Effector CD8-positive, alpha-beta T cell (primary cell): ENCODE data around the gene SAMD11.
"Not testable (repeated sequence)": the region's sequence is repeated elsewhere in the genome, so short reads cannot be mapped to it uniquely, and the experiment has no call there.

Experiments
- DNase-seq: peaks from one replicate; lab custom pipeline; 2025; lab: John Stamatoyannopoulos, UW
- total RNA-seq, 4 experiments: gene quantifications; one replicate each; lab custom pipeline; 2026; lab: John Stamatoyannopoulos, UW

SAMD11 gene
- 0 to 2.4 (median 0.57) reads per million in 4 experiments for total RNA-seq

- DNase-seq: peak; percentile 23
Measured at GRCh38 chr1:923131-923990, at the start of gene SAMD11. Gene SAMD11, plus strand, starts transcription at chr1:923923. Its CDS starts 509 bp downstream, at chr1:924432.

- not testable (repeated sequence) for DNase-seq
Measured at GRCh38 chr1:876428-877208, 47.1 kb upstream of the SAMD11 start.

GRCh38 chr1:877209-877986, 46.3 kb upstream of the SAMD11 start:
- DNase-seq: not testable (repeated sequence)

DNA sequence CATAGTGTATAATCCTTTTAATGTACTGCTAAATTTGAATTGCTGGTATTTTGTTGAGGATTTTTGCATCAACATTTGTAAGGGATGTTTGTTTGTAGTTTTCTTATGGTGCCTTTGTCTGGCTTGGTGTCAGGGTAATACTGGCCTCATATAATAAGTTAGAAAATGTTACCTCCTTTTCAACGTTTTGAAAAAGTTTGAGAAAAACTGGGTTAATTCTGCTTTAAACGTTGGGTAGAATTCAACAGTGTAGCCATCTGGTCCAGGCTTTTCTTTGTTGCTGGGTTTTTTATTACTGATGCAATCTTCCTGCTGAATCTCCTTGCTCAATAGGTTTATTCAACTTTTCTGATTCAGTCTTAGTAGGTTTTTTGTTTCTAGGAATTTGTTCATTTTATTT, 43.2 kb upstream of the SAMD11 start:
- DNase-seq: not testable (repeated sequence)

GRCh38 chr1:880915-881314, 42.8 kb upstream of the SAMD11 start:
- not testable (repeated sequence) for DNase-seq

DNA sequence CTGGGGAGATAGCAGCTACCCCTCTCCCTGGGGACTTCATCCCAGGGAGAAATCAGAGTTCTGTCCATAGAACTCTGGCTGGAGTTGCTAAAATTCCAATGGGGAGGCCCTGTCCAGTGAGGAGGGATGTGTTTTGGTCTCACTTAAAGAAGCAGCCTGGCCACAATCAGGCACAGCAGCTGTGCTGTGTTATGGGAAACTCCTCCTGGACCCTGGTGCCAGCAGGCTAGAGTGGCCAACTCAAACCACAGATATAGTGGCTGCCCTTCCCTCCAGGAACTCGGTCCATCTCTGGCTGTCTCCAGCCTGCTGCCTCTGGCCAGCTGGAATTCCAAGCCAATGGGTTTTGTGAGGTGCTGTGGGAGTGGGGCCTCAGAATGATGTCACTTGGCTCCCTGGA, 37.4 kb upstream of the SAMD11 start:
- DNase-seq: no peak

DNA sequence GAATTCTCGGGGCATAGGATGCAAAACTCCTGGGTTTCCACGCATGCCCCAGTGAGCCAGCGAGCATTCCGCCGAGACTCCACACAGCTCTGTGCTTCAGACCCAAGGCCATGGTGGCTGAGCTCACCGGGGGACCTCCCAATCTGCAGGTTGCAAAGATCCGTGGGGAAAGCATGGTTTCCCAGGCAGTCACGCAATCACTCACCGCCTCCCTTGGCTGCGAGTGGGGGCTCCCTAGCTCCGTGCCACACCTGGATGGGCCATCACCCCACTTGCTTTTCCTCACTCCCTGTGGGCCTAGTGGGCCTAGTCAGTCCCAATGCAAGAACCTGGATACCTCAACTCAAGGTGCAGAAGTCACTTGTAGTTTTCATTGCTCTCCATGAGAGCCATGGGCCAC, 37.0 kb upstream of the SAMD11 start:
- DNase-seq: no peak

DNA sequence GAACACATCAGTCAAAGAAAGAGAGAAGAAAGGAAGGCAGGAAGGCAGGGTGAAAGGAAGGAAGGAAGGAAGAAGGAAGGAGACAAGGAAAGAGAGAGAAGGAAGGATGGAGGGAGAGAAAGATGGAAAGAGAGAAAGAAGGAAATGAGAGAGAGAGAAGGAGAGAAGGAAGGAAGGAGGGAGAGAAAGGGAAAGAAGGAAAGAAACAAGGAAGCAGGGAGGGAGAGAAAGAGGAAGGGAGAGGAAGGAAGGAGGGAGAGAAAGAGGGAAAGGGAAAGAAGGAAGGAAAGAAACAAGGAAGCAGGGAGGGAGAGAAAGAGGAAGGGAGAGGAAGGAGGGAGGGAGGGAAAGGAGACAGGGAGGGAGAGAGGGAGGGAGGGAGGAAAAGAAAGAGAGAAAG, 35.4 kb upstream of the SAMD11 start:
- no peak for DNase-seq

GRCh38 chr1:889774-890173, 33.9 kb upstream of the SAMD11 start:
- DNase-seq: not testable (repeated sequence)

DNA sequence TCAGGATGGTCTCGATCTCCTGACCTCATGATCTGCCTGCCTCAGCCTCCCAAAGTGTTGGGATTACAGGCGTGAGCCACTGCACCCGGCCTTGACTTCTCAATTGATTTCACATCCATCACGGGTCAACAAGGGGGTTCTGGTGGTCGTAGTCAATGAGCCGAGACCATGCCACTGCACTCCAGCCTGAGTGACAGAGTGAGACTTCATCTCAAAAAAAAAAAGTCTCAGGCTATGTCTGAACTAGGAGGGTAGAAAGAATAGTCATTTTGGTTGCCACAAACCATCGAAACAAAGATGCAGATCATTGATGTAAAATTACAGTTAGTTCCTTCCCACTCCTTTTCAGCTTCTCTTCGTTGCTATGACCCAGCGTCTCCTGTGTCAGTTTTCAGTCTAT, 33.5 kb upstream of the SAMD11 start:
- not testable (repeated sequence) for DNase-seq

DNA sequence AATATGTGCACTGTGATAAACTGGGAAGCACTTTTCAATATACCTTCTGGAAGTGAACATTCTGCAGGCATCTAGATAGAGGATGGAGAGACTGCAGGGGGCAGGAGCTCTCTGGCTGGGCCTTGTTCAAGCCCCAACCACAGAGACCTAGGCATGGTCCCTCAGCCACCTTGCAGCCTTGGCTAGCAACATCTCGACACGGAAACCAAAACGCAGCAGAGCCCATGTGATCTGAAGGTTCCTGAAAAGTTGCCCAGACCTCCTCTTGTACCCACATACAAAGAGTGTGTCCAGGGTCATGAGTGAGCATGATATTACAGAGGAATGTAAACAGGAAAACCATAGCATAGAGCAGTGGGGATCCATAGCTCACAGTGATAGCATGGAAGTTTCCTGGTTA, 33.1 kb upstream of the SAMD11 start:
- no peak for DNase-seq

- no peak for DNase-seq
Measured at GRCh38 chr1:897226-897625, 26.5 kb upstream of the SAMD11 start.

- not testable (repeated sequence) for DNase-seq
Measured at GRCh38 chr1:897951-898350, 25.8 kb upstream of the SAMD11 start.

DNA sequence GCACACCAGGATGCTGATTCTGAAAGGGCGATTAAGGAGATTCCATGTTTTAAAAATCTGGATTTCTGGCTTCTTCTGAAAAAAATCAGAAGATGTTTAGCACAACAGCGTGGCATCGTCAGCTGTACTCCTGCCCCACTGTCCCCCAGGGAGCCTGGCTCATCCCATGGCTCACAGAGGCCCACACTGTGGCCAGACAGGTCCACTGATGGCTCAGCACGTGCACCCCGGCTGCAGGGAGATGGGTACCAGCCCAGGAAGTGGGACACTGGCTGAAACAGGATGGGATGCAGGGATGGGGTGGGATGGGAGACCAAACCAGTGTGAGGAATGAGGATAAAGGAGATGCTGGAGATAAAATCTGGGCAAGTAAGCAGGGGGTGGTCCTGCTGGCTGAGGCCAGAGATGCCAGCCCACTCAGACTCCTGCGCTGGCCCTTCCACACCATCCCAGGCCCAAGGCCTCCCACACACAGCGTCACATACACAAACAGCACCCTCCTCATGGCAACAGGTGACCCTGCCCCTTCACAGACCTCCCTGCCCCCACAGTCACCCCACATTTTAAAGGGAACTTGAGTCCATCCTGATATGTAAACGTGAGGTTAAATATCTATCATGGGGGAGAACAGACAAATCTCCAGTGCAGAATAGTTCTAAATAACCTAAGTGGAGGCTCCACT, 23.9 kb upstream of the SAMD11 start:
- DNase-seq: no peak

GRCh38 chr1:901108-901859, 22.4 kb upstream of the SAMD11 start:
- no peak for DNase-seq

DNA sequence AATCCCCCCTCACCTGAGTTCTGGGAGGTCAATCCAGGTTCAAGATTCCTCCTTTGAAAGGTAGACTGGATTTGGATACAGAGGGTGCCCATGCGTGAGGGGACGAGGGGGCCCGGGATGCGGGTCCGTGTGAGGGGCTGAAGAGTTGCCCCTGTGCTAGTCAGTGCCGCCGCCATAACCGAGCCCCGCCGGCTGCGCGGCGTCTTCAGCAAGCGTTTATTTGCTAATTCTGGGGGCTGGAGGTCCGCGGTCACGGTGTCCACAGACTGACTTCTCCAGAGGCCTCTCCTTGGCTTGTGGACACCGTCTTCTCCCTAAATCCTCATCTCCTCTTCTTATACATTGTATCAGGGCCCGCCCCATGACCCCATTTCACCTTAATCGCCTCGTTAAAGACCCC, 20.9 kb upstream of the SAMD11 start:
- DNase-seq: no peak

GRCh38 chr1:903305-903704, 20.4 kb upstream of the SAMD11 start:
- no peak for DNase-seq

- no peak for DNase-seq
Measured at GRCh38 chr1:903721-904271, 19.9 kb upstream of the SAMD11 start.

DNA sequence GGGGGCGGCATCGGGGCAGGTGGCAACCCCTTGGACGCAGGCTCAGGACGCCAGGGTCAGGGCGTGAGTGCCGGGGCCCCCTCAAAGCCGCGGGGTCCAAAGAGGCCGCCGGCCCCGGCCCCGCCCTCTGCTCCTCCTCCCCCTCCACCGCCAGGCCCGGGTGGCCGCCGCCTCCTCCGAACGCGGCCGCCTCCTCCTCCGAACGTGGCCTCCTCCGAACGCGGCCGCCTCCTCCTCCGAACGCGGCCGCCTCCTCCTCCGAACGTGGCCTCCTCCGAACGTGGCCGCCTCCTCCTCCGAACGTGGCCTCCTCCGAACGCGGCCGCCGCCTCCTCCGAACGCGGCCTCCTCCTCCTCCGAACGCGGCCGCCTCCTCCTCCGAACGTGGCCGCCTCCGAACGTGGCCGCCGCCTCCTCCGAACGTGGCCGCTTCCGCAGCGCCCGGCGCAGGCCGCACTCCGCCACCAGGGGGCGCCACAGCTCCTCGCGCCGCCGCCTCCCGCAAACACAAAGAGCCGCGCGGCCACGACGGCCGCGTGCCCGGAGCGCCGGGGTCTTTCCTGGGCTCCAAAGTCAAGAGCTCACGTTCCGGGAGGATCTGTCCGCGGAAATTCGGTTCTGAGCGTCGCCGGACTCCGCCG, 19.3 kb upstream of the SAMD11 start:
- peak; percentile 68 for DNase-seq
